Left forelimb (tissue), 1 donor: ENCODE results near the gene FEV.
"Not testable (repeated sequence)": the region's sequence is repeated elsewhere in the genome, so short reads cannot be mapped to it uniquely, and the experiment has no call there.

Experiments
- DNase-seq: peaks from one replicate; pipeline ENCODE4 v3.0.0-alpha.2; 2018; ENCODE audit warnings: low spot score

FEV gene

DNA sequence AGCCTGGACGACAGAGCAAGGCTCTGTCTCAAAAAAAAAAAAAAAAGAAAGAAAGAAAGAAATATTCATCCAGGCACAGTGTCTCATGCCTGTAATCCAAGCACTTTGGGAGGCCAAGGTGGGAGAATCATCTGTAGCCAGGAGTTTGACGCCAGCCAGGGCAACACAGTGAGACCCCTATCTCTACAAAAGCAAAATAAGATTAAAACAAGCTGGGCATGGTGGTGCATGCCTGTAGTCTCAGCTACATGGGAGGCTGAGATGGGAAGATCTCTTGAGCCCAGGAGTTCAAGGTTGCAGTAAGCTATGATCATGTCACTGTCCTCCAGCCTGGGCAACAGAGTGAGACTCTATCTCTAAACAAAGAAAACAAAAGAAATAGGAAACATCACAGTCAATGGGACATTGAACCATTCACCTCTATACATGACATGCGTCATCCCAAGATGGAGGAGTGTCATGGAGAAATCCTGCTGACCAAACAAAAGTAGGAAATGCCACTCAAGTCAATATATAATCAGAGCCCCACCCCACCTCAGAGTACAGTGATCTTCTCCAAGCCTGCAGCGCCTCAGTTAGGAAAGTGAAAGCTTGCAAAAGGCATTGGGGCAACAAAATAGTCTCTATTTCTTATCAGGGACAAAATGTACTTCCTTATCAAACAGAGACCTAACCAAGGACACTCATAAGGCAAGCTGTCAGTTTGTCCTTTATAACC is 9.8 kb downstream of the FEV start:
- DNase-seq, result no peak

DNA sequence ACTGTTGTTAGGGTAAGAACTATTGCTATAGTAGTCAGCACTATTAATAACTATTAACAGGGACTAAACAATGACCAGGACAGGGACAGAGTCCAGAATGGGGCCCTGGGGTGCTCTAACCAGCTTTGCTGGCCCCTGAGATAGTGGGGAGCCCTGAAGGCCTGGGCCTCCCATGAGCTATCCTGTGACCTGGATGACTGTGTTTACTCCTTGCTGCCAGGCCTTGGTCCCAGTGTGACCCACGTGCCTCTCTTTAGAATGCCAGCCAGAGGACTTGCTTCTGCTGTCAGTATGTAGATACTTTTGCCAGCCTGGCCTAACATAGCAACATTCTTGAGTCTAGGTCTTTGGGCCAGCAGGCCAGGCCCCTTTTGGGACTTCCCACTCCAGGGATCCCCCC is 14.1 kb downstream of the FEV start:
- no peak for DNase-seq

DNA sequence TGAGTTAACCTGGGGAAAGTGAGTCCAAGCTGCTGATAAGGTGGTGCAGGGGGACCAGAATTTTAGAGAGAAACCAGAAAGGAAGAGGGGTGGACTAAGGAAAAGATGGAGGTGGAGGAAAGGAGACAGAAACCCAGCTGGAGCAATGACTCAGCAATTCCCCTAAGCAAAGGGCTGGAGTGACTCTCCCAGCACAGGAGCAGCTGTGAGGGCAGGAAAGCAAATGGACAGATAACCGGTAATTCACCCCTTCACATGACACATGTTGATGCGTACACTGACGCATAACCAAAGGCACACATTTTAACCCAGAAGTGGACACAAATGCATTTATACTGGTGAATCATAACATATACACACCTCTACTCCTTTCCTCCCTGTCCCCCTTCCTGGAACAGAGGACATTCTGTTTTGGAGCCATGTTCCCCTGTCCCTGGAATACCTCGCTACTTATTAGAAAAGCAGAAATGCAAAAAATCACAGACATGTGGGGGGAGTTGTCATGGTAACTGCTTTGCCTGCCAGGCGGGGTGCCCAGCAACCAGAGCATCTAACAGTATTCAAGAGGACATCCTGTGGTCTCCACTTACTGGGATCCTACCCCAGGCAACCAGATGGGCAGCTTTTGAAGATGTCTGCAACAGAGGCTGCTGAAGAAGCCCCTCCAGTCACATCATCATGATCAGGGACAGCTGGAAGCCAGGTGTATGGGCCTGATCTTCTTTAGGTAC is 20.8 kb downstream of the FEV start:
- no peak for DNase-seq

DNA sequence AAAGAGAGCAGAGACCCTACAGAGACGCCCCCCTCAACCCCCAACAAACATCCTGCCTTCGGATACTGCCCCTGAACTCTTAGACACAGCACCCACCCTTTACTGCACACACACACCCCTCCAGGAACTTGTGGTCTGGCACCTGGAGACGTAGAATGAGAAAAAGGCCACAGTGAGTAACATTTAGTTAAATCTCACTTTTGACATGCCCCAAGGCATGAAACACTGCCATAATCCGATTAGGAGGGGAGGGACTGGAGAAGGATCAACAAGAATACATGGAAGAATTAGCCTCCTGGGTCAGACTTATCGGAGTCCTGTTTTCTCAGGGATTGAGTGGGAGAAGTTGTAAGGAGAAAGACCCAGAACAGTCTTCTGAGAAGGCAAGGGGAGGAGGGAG is 21.4 kb downstream of the FEV start:
- no peak for DNase-seq

DNA sequence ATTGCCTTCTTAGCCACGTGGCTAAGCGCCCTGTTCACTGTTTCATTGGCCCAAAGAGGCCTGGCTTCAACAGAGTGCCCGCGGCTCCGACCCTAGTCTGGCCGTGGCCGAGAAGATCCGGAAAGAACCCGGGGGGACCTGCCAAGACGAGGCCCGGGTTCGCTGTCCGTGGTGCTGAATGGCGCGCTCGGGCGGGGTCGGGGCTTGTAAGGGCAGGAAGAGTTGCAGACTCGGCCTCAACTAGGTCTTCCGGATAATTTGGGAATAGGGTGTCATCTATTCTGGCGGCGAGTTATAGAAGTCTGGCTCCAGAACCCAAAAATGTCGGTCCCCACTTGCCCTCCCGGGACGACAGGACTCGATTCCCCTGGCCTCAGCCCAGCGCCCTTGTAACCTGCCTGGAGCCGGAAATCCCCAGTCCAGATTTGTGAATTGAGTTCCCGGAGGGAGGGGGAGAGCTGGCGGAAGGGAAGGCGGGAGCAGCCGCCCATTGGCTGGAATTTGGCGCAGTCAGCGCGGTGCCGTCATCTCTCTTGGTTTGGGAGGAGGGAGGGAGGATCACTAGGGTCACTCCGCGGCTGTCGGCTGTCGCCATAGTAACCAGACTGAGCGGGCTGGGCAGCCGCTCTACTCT is 22.0 kb downstream of the FEV start:
- DNase-seq, result peak; percentile 85

DNA sequence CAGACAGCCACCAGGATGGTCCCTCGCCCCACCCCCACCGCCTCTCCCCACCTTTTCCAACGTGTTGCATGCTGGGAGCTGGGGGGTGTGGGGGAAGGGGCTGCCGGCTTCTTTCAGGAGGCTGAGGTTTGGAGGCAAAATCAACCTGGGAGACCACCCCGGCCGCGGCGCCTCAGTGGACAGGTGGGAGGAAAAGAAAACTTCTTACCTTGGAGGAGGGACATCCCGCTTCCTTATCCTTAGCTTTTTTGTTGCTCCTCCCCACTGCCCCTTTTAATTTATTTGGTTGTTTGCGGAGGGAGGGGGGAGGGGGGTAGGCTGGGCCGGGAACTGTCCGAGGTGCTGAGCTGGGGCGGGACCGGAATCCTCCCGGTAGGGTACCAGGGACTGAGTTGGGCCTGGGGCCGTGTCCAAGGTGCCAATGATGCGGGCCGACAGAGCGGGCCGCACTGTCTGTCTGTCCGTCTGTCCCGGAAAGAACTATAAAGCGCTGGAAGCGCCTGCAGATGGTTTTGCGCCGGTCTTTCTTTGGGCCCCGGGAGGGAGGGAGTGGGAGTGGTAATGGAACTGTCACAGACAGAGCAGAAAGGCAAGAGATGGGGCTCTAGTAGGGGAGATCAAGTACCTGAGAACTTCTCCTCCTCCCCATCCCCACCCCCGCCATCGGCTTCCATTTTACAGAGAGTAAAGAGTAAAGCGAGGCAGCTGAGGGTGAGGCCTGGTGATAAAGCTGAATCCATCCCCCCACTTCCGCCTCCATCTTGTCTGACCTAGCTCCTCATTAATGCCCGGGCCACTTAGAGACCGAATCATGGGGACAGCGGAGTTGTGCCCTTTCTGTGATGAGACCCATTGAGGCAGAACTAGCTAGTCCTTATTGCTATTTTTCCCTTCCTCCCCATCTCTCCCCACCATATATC is 23.1 kb downstream of the FEV start:
- no peak for DNase-seq

DNA sequence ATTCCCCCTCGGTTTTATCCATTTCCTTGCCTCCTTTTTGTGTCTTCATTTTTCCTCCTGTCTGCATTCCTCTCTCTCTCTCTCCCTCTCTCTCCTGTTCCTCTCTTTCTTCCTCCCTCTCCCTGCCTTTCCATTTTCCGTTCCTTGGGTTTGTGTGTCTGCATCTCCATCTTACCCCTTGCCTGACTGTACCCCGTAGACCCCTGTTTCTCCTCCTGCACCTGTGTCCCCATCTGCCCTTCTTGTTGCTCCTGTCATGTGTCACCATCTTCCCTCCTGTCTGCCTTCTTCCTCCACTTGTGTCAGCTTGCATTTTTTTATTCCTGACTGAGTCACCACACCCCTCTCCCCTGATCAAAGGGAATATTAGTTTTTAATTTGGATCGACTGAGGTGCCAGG is 23.8 kb downstream of the FEV start:
- no peak for DNase-seq

DNA sequence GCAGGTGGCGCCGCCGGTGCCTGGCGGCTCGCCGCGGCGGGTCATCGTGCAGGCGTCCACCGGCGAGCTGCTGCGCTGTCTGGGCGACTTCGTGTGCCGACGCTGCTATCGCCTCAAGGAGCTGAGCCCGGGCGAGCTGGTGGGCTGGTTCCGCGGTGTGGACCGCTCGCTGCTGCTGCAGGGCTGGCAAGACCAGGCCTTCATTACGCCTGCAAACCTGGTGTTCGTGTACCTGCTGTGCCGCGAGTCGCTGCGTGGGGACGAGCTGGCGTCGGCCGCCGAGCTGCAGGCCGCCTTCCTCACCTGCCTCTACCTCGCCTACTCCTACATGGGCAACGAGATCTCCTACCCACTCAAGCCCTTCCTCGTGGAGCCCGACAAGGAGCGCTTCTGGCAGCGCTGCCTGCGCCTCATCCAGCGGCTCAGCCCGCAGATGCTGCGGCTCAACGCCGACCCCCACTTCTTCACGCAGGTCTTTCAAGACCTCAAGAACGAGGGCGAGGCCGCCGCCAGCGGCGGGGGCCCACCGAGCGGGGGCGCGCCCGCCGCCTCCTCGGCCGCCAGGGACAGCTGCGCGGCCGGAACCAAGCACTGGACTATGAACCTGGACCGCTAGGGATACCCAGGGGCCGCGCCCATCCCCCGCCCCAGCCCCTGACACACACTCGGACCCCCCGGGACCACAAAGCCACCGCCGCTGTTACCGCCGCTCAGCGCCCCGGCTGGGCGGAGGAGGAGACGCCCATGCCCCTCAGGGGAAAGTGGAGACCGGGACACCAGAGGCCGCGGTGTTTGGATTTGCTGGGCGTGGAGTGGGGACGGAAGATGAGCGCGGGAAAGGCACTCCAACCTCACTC is 24.4 kb downstream of the FEV start:
- DNase-seq, result no peak

DNA sequence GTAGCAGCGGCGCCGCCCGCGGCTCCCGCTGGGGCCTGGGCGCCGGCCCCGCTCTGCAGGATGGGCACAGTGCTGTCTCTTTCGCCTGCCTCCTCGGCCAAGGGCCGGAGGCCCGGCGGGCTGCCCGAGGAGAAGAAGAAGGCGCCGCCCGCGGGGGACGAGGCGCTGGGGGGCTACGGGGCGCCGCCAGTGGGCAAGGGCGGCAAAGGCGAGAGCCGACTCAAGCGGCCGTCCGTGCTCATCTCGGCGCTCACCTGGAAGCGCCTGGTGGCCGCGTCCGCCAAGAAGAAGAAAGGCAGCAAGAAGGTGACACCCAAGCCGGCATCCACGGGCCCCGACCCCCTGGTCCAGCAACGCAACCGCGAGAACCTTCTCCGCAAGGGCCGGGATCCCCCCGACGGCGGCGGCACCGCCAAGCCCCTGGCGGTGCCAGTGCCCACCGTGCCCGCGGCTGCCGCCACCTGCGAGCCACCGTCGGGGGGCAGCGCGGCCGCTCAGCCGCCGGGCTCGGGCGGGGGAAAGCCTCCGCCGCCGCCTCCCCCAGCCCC is 25.1 kb downstream of the FEV start:
- DNase-seq, result no peak

DNA sequence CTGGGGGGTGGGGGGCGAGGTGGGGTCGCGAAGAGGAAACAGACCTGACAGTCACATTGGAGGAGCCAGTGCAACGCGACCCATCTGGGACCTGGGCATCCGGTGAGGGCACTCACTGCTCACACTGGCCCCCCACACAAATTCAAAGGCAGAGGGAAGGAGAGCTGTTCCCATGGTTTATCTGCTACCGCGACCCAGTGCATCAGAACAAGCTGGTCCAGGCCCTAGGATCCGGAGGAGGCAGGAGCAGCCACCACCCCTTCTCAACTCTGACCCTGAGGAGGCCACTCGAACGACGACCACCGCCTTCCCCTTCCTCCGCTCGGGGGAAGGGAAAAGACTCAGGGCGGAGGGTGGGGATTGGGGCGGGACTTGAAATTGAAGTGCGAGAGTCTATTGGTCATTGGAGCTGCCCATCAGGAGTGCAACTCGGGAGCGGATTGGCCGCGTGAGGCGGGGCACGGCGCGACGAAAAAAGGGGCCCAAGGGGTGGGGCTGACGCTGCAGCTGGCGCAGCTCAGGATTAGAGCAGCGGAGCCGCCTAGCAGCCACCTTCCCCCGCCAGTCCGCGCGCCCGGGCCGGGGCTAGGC is 25.7 kb downstream of the FEV start, which contains the start of gene CDK5R2:
TSS of gene CDK5R2 (plus strand) at position 526 of the 591 bp plus-strand sequence. CDS start 155 bp downstream, outside the sequence.
- peak; percentile 87 for DNase-seq

DNA sequence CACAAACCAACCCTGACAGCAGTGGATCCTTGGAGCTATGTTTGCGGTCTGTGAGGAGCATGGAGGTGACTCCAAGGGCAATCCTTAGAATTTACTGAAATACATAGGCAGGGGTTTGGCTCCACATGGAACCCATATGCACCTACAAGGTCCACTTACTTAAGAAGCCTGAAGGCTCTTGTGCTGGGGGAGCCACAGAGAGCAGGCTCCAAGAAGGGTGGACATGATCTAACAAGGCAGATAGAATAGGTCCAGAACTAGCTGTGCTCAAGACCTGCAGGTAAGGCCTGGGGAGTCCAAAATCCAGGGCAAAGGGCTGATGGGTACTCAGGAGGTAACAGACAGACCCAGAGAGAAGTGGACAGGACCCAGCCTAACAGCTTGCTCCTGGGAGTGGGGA is 26.7 kb downstream of the FEV start:
- DNase-seq, result no peak

DNA sequence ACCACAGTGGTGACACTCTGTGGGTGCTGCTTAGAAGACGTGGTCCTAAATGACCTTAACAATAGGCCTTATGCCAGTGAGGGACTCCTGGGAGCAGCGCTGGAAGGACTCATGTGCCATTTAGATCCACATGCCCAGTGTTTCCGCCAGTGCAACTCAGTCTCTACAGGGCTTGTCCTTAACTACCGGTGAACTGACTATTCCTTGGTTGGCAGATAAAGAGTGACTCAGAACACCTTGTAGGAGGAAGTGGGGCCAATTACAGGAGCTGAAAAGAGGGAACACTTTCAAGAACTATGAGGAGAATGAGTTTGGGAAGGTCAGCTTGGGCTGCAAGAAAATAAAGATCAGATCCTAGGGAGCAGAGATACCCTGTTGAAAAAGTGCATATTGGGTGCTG is 27.3 kb downstream of the FEV start:
- DNase-seq, result no peak

DNA sequence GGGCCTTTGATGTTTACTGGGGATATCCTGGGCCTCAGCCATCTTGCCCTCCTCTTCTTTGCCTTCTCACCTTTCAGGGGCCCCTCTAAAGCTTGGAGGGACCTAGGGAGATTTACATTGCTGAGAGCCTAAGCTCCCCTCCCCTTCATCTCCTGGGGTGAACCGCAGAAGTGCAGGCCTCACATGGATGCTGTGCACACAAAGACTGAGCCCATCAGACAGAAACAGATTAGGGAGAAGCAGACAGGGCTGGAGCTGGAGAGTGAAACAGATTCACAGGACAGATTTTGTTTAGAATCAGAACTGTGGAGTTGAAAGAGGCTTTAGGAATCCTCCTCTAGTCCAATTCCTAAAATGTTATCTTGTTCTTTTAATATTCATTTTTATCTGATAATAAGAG is 28.9 kb downstream of the FEV start:
- DNase-seq, result no peak

DNA sequence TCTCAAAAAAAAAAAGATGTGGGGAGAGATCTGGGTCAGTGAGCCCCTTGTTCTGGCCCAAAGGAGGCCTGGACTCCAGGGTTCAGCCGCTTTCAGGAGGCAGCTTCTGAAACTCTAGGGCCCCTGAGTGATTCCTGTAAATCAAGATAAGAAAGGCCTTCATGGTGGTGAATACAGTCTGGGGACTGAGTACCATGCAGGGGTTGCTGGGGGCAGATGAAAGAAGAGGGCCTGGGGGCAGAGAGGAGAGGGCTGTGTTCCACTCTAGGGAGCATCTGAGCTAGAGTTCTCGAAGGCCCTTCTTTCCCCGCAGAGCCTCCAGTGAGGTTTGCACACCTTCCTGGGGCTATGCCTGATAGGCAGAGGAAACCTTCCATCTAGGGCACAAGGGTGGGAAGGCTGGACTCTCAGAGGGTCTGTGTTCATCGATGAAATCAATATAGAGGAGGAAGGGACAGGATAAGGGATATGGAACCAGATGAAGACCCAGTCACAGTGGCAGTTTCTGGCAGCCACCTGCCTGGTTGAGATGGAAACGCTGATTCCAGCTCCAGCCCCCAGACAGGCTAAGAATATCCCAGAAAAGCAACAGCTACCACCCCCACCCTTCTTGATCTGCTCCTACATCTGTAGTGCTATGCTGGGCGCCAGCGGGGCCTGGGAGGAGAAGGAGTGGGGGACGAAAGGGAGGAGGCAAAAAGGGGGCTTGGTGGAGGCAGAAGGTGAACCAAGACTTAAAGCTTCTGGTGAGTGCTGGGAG is 30.3 kb downstream of the FEV start:
- DNase-seq, result no peak

DNA sequence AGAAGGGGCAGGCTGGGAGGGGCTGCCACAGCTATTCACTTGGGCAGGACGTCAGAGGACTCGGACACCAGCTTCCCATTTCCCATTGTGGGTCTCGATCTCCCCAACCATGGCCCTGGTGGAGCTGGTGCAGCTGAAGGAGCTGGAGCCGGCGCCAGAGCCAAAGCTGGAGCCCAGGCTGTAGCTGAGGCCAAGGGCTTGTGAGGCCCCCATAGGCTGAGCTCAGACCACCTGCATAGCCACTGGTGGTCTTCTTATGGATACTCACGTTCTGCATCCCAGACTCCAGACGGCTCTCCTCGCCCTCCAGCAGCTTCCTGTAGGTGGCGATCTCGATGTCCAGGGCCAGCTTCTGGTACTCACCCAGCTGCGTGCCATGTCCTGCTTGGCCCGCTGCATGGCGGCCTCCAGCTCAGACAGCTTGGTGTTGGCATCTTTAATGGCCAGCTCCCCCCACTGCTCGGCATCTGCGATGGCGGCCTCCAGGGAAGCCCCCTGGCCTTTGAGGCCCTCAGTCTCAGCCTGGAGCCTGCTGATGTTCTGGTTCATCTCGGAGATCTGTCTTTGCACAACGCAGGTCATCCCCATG is 31.5 kb downstream of the FEV start:
- DNase-seq, result no peak

DNA sequence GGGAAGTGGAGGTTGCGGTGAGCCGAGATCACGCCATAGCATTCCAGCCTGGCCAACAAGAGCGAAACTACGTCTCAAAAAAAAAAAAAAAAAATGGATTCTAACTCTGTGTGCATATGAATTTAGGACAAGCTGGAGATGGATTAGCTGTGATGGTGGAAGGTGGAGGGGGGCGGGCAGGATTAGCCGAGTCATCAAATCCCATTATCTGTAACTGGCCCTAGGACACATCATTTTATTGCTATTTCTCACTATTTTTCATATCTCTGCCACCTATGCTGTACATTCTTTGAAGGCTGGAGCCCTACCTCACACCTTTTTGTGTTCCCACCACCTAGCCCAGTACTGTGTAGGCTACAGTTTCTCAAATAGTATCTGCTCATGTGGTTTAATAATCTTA is 32.8 kb downstream of the FEV start:
- no peak for DNase-seq

DNA sequence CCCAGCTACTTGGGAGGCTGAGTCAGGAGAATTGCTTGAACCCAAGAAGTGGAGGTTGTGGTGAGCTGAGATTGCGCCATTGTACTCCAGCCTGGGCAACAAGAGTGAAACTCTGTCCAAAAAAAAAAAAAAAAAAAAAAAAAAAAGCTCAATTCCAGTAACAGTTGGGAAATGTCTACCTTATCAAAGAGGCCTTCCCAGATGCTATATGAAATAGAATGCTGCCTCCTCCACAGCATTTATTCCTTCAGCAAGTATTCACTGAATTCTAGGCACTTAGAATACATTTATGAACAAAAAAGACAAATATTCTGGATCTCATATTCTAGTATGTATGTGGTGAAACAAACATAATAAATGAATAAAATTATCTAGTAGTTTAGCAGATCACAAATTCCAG is 38.4 kb downstream of the FEV start:
- DNase-seq, result no peak

DNA sequence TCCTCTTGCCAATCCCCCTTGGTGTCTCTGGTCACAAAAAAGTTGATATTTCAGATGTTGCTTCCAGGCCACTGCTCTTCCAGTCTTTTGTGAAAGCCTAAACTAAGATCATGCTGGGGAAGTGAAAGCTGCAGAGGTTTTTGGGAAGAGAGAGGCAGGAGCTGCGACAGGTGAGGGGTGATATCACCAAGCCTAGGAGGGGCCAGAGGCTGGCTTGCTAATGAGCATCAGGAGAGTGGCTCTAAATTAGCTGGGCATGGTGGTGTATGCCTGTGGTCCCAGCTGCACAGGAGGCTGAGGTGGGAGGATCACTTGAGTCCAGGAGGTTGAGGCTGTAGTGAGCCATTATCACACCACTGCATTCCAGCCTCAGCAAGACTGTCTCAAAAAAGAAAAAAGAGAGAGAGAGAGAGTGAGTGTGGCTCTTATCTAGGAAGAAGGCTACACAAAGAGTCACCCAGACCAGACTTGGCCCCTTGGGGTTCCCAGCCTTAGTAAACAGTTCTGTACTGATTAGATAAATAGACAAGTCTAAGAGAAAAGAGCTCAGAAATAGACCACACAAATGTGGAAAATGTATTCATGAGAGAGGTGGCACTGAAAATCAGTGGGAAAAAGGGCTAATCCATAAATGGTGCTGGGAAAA is 40.1 kb downstream of the FEV start:
- no peak for DNase-seq

DNA sequence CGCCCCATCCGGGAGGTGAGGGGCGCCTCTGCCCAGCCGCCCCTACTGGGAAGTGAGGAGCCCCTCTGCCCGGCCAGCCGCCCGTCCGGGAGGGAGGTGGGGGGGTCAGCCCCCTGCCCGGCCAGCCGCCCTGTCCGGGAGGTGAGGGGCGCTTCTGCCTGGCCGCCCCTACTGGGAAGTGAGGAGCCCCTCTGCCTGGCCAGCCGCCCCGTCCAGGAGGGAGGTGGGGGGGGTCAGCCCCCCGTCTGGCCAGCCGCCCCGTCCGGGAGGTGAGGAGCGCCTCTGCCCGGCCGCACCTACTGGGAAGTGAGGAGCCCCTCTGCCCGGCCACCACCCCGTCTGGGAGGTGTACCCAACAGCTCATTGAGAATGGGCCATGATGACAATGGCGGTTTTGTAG is 53.2 kb downstream of the FEV start:
- not testable (repeated sequence) for DNase-seq
